ENCODE results near the gene DCAF6.
"Not testable (repeated sequence)": the region's sequence is repeated elsewhere in the genome, so short reads cannot be mapped to it uniquely, and the experiment has no call there.

The DCAF6 gene

GRCh38 chr1:168019407-168019806 is 82.9 kb downstream of the DCAF6 start:
- DNase-seq, result no peak

DNA sequence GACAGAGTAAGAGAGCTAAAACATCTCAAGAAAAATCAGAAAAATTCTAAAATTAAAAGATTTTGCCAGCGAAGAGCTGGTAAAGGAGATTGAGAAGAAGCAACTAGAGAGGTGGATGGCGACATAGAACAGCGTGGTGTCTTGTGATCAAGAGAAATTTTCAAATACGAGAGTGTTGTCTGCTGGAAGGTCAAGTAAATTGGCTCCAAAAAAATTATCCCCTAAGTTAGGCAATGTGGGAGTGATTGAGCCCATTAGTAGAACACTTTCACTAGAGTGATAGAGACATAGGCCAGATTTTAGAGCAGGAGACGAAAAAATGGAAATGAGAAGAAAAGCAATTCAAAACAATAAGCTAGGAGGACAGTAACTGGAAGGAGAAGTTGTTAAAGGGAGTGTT is 94.7 kb downstream of the DCAF6 start:
- peak in 1 of 2 donors; percentile 14 for DNase-seq

DNA sequence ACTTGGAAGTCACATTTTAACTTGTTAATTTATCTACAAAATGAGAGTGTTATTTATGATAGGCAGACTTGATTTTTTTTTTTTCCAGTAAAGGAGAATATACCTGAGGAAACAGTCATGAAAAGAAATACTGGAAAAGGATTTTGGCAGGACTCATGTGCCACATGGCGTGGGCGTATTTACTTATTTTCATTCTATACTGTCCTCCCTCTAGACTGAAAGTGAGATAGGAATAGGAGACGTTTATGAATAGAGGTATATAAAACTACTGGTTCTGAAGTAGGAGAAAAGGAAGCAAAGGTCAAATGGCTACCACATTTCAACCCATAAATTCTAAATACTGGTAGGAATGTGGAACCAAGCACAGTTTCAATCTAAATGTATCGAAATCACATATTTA is 95.1 kb downstream of the DCAF6 start:
- no peak for DNase-seq

DNA sequence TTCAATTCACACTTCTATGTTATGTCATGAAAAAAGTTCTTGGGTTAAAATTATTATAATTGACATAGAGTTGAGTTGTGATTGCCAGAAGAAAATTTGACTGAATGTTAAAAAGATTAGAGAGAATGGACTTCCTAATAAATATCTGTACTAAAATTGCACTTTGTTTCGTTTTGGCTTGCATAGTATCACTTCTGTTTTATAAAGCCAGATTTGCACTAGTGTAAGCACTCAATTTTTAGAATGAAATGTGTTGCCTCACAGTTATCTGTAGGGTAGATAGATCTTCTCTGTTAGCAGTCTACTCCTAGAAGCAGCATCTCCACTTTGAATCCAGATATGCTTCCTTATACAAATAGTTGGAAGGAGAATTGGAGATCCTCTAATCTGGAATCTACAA is 95.5 kb downstream of the DCAF6 start:
- DNase-seq, result peak; percentile 10 to 63

DNA sequence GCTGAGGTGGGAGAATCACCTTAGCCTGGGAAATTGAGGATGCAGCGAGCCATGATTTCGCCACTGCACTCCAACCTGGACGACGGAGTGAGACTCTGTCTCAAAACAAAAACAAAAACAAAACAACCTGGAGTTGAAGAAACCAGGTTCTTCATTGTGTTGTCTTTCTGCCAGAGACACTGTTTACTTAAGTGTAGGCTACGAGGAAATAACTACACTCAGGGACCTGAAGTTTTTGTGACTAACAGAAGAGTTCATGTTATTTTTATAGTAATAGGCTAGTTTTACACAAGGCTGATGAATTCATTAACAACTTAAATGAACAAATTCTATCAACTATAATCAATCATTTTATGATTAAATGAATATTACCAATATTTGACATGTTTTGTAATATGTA is 98.9 kb downstream of the DCAF6 start:
- DNase-seq, result no peak

DNA sequence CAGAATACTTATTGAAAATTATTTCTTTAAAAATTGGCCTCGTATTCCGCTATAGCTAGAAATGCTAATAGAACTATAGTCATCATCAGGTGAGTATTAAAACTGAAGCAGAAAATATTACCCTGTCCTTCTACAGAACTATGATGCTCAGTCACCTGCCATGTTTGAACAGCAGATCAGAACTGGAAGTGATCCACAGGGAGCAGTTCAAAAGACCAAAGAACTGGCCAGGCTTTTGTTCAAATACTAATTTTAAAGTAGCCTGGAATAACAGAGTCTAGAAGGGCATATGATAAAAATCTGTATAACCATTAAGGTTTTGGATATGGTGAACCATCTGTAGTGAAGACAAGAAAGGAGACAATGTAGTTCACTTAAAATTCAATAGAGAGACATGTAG is 105.9 kb downstream of the DCAF6 start:
- DNase-seq, result no peak

DNA sequence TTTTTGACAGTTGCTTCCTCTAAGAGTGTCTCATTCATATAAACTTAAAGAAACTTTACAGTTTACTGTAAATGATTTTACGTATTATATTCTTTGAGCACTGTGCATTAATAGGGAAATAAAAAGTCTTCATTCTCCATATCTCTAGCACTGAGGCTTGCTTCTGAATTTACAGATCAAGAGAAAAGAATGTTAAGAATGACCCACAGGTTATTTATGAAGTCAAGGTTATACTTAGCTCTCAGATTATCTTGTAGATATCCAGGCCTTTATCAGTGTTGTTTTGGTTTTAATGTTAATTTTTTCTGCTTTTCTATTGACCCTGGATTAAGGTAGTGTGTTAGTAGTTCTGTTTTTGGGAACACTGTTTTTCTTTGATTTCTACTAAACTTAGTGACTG is 108.8 kb downstream of the DCAF6 start:
- DNase-seq, result no peak

GRCh38 chr1:168050307-168050706 is 113.8 kb downstream of the DCAF6 start:
- no peak for DNase-seq

GRCh38 chr1:168050880-168051279 is 114.4 kb downstream of the DCAF6 start:
- no peak for DNase-seq

GRCh38 chr1:168053681-168054080 is 117.2 kb downstream of the DCAF6 start:
- DNase-seq, result no peak

- DNase-seq, result peak; percentile 44 to 56
These were observed 117.6 kb downstream of the DCAF6 start for GRCh38 chr1:168054117-168054516.

DNA sequence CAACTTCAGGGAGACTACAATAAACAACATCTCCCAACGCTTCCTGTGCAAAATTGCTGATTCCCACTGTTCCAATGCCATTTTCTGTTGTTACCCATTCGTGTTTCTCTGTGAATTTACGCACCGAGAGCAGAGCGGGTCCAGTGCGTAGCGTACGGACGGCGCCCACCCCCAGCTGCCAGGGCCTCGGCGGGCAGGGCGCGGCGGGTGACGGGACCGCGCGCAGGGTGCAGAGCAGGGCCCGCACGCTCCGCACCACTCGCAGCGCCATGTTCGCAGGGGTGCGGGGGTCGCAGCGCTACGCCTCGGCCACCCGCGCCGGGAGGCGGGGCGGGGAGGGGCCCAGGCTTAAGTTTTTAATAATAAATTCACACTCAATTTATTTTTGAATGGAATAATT is 119.7 kb downstream of the DCAF6 start:
- not testable (repeated sequence) for DNase-seq

GRCh38 chr1:168057355-168057754 is 120.9 kb downstream of the DCAF6 start:
- DNase-seq, result no peak

DNA sequence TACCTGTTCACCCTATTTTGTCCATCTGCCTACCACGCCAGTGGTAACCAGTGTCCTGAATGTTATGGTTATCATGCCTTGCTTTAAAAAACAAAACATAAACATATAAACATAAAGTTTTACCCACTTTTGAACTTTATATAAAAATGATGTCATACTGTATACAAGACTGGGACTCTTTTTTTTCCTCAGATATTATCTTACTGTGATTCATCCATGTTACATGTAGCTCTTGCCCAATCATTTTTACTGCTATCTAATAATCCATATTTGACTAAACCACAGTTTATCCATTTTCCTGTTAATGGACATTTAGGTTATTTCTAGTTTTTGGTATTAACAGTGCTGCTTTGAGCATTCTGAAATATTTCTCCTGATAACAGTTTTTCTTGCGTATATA is 121.4 kb downstream of the DCAF6 start:
- no peak for DNase-seq

DNA sequence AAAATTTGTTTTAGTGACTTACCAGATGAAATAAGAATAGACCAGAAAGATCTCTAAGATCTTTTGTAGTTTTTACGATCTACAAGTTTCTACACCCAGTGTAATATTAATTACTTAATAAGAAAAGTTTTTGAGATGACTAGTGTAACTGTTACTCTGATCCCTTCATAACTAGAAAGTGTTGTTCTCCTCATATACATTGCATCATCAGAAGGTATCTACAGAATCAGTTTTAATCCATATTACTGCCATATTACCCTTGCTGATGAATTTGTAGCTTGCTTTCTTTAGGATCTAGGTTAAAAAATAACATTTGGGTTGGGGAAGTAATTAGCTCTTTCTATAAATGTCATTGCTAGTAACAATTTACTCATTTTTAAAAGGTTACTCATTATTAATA is 127.7 kb downstream of the DCAF6 start:
- no peak for DNase-seq

GRCh38 chr1:168065506-168065905 is 129.0 kb downstream of the DCAF6 start:
- no peak for DNase-seq

GRCh38 chr1:168069384-168069783 is 132.9 kb downstream of the DCAF6 start:
- DNase-seq, result no peak

GRCh38 chr1:168079761-168080160 is 143.3 kb downstream of the DCAF6 start:
- no peak for DNase-seq

DNA sequence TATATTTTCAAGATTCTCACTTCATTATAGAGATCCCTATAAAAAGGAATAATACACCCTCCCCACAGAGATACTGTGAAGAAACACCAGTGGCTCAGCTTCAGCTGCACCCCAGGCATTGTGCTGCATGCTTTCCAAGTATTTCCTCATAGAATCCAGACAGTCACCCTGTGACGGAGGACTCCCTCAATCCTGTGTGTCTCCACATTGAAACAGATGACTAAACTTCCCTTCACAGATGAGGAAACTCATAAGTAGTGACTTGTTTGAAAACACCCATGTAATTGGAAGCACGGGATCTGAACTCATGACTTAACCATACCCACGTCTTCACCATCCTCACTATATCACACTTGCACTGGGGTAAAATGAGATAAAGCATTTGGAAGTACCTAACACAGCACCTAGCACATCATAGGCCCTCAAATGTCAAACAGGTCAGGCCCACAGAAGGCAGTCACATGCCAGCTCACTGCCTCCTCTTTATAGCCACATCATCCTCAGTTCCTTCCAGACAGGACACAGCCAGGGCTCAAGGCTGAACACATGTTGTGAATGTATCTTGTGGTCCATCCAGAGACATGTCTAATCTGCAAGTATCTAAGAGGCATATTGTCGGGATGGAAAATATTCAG is 145.0 kb downstream of the DCAF6 start:
- DNase-seq, result peak; percentile 96 to 98

GRCh38 chr1:168082008-168082876 is 145.8 kb downstream of the DCAF6 start:
- peak; percentile 84 to 85 for DNase-seq

GRCh38 chr1:168083456-168084325 is 147.2 kb downstream of the DCAF6 start:
- DNase-seq, result no peak

DNA sequence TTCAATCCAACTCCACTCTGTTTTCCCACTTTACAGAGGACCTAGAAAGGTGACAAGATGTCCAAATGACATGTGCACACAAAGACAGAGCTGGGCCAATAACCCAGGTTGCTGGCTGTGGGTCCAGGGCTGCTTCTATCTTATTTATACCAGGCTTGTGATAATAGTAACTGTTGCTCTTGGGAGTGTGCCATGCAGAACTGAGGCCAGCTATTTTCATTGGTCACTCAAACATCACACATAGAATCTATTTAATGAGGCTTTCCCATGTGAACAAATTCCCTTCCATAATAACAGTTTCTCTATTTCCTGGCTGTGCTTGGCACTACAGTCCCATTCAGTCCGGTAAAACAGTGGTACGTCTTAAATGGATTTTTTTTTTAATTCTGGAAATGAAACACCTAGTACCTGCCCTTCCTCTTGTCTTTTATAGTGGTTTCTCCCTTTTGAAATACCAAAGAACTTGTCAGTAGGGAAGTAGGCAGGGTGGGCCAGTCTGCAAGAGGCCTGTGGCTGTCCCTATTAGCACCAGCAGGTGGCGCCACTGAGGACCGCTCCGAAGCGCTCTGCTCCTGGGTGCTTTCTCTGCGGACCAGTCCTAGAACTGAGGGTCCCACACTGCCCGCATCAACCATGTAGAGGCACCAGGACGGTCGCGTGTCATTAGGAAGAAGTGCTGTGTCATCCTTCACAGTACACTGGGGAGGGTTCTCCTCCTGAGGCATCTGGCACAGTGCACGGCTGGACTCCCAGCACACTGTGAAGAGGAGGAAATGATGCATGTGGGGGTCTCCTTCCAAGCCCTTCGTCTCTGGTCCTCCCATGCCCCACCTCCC is 148.1 kb downstream of the DCAF6 start:
- peak; percentile 75 to 77 for DNase-seq

All from inflammatory macrophage (primary cell).